ENCODE results near the gene HERC5.
"Not testable (repeated sequence)": the region's sequence is repeated elsewhere in the genome, so short reads cannot be mapped to it uniquely, and the experiment has no call there.

Gene HERC5

GRCh38 chr4:88448211-88448765 is 8.6 kb upstream of the HERC5 start:
- not testable (repeated sequence) for DNase-seq (ENCODE audit: low read depth in 2 of 2)

- DNase-seq (ENCODE audit: low read depth in 2 of 2): no peak
These were observed 8.0 kb upstream of the HERC5 start for GRCh38 chr4:88448889-88449288.

- DNase-seq (ENCODE audit: low read depth in 2 of 2): no peak
These were observed 7.6 kb upstream of the HERC5 start for GRCh38 chr4:88449290-88449689.

- no peak for DNase-seq (ENCODE audit: low read depth in 2 of 2)
These were observed 5.7 kb upstream of the HERC5 start for GRCh38 chr4:88451205-88451604.

GRCh38 chr4:88452912-88453311 is 4.0 kb upstream of the HERC5 start:
- no peak for DNase-seq (ENCODE audit: low read depth in 2 of 2)

- DNase-seq (ENCODE audit: low read depth in 2 of 2): no peak
These were observed 586 bp downstream of the HERC5 start for GRCh38 chr4:88457307-88458103.

GRCh38 chr4:88458104-88458740 is 1.3 kb downstream of the HERC5 start:
- no peak for DNase-seq (ENCODE audit: low read depth in 2 of 2)

- DNase-seq (ENCODE audit: low read depth in 2 of 2): no peak
These were observed 8.8 kb downstream of the HERC5 start for GRCh38 chr4:88465653-88466192.

- DNase-seq (ENCODE audit: low read depth in 2 of 2): no peak
These were observed 10.5 kb downstream of the HERC5 start for GRCh38 chr4:88467392-88467791.

GRCh38 chr4:88477229-88477860 is 20.4 kb downstream of the HERC5 start:
- no peak for DNase-seq (ENCODE audit: low read depth in 2 of 2)

- no peak for DNase-seq (ENCODE audit: low read depth in 2 of 2)
These were observed 21.3 kb downstream of the HERC5 start for GRCh38 chr4:88478247-88478646.

- no peak for DNase-seq (ENCODE audit: low read depth in 2 of 2)
These were observed 24.6 kb downstream of the HERC5 start for GRCh38 chr4:88481537-88481936.

- DNase-seq (ENCODE audit: low read depth in 2 of 2): no peak
These were observed 32.3 kb downstream of the HERC5 start for GRCh38 chr4:88489100-88489761.

GRCh38 chr4:88497859-88498409 is 41.0 kb downstream of the HERC5 start:
- no peak for DNase-seq (ENCODE audit: low read depth in 2 of 2)

GRCh38 chr4:88503344-88503743 is 46.4 kb downstream of the HERC5 start:
- DNase-seq (ENCODE audit: low read depth in 2 of 2): no peak

- DNase-seq (ENCODE audit: low read depth in 2 of 2): no peak
These were observed 54.3 kb downstream of the HERC5 start for GRCh38 chr4:88511236-88511635.

GRCh38 chr4:88514557-88515511 is 57.9 kb downstream of the HERC5 start:
- no peak for DNase-seq (ENCODE audit: low read depth in 2 of 2)

GRCh38 chr4:88516746-88517145 is 59.8 kb downstream of the HERC5 start:
- DNase-seq (ENCODE audit: low read depth in 2 of 2): no peak

- no peak for DNase-seq (ENCODE audit: low read depth in 2 of 2)
These were observed 60.9 kb downstream of the HERC5 start for GRCh38 chr4:88517825-88518224.

- DNase-seq (ENCODE audit: low read depth in 2 of 2): no peak
These were observed 62.0 kb downstream of the HERC5 start for GRCh38 chr4:88518911-88519310.

All from stimulated activated CD8-positive, alpha-beta memory T cell treated with anti-CD3 and anti-CD28 coated beads, Interleukin-15, amount 100 ng/mL, for 4 hours (primary cell).